HG03097 (cell line): ENCODE measurements around the gene CLHC1.
"Not testable (repeated sequence)": the region's sequence is repeated elsewhere in the genome, so short reads cannot be mapped to it uniquely, and the experiment has no call there.

Source experiments
- ATAC-seq: cut with Tn5 transposase; IDR thresholded peaks from one replicate; pipeline ENCODE4 v1.9.1; 2021; ENCODE audit not compliant: unreplicated experiment, low FRiP score

The CLHC1 gene

DNA sequence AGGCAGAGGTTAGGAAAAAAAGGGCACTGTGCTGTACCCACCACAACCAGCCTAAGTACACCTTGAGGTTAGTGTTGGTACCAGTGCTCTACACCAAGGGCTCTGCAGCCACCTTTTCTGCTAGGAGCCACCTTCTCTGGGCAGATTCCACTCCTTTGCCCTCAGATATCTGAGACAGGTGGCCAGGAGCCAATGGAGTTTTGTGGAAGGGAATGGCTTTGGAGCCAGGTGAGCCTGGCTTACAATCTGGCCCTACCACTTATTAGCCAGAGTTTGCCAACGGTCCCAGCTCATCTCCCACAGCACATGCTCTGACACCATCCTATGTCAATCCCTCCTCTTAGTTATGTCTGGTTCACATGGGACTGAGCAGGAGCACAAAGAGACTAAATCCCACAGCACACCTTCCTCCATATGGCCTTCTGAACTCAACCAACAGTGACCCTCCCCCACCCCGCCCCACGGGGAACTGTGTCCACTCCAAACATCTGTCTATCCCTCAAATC is 77.5 kb downstream of the CLHC1 start:
- no peak for ATAC-seq

DNA sequence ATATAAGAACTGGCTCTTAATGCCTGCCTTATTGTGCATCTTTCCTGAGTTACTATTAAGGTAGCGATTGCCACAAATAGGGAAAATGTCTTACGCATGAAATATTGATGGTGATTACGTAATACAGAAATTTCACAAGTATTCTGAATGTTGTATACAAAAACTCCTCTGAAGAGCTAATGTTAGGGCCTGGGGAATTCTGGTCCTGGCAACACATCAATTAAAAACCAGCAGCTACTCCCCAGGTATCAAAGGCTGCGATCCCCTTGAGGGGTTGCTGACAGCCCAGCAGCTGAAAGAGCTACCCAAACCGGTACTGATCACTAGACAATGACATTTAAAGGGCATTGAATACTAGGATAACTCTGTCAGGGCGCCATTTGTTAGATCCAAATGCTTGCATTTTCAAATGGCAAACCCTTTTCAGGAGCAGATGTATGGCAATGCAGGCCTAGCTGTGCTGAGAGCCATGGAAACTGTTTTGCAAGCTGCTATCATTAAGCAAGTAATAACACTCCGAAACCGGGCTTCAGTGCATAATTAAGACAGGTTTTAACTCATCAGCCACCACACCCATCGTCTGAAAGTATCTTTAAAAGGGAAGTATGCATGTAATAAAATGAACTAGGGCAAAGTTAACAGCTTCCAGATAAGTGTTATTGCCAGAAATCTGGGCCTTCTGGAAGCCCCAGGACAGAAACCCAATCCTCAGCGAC is 78.4 kb downstream of the CLHC1 start:
- no peak for ATAC-seq

DNA sequence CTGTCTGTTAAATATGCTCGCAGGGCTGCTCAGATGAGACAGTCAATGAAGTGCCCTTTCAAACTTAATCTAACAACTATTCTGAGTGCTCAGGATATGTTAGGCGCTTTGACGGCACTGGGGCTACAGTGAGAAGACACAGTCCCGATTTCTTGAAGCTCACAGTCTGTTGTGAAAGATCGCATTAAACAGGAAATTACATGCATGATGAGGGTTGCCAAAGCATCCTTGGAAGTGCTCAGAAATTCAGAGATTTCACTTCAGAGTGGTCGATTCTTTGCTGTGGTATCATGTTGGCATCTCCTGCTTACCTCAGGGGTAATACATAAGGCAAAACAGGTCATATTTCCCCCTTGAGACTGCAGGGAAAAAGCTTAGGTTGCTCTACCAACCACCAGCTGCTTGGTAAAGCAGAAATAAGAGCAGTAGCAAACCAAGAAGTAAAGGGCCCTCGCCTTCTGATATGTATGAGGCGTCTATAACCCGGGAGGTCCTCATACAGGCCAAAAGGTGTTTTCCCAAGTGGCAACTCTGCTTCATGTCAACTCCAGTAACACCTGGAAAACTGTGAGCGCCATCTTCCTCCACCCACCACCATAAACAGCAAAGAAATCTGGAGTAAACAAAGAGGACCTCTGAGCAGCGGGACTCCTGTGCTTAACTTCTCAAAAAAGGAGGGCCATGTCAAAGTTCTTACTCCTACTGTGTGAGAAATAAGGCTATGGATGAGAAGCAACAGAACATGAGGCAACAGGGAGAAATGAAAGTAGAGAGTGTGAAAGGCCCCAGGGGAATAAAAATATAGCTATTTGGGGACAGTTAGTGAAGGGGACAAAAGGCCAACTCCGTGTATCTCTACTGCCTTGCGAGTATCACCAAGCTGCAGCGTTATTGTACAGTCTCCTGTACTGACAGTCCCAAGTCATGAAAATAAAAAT is 79.3 kb downstream of the CLHC1 start:
- ATAC-seq = no peak

DNA sequence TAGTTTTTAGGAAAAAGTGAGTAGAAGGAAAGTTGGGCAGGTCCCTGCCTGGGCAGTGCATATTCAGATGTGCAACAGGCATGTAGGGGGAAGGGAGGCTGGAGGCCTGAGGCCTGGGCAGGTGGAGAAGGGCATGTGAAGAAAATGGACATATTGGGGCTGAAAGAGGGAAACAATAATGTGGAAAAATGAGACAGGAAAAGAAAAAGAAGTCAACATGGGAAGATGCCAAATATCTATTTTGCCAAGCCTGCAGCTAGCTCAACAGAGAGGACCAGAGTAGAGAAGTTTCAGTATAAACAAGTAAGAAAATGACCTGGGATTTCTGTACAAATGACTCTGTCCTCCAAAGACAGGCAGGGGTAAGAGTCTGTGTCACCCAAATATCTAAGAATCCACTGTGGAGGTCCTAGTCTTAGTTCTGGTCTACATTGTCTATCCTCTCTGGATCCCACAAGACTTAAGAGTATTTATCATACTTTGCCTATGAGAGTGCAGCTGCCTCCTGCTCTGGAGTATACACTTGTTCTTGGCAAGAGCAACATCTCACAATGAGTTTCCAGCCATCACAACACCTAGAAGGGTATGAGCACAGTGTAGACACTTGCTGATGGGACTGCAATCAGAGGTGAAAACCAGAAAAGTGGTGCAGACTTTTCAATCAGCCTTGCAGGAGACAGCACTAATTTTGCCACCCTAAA is 80.2 kb downstream of the CLHC1 start:
- ATAC-seq = no peak

DNA sequence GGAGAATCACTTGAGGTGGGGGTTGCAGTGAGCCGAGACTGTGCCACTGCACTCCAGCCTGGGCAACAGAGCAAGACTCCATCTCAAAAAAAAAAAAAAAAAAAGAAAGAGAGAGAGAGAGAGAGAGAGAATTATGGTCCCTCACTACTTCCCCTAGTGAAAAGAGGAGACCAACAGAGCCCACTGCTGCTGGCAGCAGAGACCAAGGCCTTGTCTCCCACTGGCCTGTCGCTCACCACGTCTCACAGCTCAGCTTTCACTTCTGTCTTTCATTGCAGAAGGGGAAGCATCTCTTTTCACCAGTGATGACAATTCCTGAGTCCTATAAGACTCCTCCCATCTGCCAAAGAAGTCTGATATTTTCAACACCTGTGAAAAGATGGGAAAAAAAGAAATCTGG is 81.3 kb downstream of the CLHC1 start:
- peak; percentile 61 for ATAC-seq

DNA sequence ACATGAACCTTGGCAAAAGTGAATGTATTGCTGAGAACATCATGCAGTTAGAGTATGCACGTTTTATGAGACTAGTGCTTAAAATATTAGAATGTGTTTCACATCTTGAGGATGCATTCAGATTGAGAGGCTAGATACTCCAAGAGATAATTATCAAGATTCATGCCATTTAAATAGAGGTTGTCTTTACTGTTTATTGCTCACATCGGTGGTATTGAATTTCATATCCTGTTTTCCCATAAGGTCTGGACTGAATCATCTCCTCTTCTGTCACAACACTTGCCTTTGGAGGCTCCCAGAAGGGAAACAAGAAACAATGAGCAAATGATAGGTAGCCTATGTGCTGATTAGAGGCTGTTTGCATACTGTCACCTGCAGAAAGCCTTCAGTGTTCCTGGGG is 83.8 kb downstream of the CLHC1 start:
- ATAC-seq = no peak

DNA sequence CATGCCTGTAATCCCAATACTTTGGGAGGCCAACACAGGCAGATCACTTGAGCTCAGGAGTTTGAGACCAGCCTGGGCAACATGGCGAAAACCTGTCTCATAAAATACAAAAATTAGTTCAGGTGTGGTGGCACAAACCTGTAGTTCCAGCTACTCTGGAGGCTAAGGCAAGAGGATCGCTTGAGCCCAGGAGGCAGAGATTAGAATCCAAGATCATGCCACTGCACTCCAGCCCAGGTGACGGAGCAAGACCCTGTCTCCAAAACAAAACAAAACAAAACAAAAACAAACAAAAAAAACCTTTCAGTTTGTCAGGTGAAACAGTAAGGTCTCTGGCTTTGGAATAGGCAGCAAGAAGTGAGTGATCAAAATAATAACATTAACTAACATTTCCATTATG is 84.6 kb downstream of the CLHC1 start:
- ATAC-seq = no peak

DNA sequence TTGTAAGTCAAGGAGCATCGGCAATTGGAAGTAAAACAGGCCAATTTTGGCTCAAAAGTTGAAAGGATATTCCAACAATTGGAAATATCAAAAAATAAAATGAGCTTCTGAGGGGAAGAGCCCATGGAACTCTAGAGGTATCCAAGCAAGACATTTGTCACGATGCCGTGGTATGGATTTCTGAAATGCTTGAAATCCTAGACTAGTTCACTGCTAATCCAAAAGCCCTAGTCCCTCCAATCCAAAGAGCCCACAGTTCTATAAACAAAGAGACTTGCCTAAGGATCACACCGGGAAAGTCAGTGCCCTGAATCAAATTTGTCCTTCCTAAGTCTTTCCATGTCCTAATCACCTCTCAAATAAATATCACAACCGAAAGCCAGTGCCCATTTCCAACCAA is 85.1 kb downstream of the CLHC1 start:
- ATAC-seq = no peak

DNA sequence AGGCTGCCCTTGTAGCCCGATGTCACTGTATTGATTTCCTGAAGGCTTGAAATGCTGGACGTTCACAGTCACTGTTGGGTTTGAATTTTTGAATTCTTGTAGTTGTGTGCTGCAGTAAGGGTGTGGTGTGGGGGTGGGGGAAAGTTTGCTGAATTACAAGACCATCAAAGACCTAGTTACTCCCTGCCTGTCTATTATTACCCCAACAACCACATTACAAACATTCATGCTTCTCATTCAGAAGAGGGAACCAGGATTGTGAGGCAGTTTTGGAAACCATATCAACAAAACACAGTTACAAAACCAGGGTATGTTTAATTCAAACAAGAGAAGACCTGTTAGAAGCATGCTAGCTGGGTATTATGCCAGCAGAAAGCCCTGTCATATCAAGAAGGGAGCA is 85.8 kb downstream of the CLHC1 start:
- ATAC-seq = no peak

DNA sequence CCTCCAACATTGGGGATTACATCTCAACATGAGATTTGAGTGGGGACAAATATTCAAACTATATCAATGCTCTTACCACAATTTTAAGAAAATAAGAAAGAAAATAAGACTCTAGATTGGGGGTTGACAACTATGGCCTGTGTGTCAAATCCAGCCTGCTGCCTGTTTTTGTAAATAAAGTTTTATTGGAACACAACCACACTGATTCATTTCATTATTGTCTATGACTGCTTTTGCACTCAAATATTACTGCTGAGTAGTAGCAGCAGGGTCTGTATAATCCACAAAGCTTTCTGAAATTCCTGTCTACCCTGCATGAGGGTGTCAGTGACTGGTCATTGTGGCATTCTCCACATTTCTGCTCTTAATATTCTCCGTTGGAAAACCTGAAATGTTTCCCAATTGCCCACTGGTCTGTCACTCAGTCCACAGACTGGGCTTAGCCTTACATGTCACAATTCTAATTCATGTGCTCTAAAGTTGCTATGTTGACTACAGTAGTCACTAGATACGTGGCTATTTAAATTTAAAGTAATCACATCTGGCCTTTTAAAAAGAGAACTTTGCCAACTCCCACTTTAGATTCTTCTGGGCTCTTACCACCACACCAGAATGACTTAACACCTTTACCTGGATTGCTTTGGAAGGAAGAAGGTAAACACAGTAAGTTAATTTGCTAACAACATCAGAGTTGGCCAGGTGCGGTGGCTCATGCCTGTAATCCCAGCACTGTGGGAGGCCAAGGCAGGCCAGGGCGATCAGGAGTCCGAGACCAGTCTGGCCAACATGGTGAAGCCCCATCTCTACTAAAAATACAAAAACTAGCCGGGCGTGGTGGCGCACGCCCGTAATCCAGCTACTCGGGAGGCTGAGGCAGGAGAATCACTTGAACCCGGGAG is 86.9 kb downstream of the CLHC1 start:
- no peak for ATAC-seq

DNA sequence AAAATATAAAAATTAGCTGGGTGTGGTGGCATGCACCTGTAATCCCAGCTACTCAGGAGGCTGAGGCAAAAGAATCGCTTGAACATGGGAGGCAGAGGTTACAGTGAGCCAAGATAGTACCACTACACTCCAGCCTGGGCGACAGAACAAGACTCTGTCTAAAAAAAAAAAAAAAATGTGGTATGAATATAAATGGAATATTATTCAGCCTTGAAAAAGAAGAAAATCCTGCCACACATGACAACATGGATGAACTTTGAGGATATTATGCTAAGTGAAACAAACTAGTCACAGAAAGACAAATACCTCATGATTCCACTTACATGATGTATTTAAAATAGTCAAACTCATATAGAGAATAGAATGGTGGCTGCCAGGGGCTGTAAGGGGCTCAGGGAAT is 88.4 kb downstream of the CLHC1 start:
- not testable (repeated sequence) for ATAC-seq

DNA sequence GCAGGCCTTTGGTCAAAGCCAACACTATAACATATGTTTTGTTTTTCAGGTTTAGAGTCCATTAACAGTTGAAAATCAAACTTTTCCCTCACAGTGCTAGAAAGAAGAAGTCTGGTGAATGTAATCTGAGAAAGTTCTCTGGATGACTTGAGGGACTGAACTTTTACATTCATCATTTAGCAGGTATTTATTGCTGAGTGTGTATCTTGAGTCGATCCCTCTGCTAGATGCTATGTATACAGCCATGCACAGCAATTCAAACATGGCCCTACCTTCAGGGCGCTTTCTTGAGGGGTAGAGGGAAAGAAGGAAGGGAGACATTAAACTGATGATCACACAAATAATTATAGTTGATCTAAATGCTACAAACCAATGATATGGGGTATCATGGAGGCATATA is 89.6 kb downstream of the CLHC1 start:
- no peak for ATAC-seq

DNA sequence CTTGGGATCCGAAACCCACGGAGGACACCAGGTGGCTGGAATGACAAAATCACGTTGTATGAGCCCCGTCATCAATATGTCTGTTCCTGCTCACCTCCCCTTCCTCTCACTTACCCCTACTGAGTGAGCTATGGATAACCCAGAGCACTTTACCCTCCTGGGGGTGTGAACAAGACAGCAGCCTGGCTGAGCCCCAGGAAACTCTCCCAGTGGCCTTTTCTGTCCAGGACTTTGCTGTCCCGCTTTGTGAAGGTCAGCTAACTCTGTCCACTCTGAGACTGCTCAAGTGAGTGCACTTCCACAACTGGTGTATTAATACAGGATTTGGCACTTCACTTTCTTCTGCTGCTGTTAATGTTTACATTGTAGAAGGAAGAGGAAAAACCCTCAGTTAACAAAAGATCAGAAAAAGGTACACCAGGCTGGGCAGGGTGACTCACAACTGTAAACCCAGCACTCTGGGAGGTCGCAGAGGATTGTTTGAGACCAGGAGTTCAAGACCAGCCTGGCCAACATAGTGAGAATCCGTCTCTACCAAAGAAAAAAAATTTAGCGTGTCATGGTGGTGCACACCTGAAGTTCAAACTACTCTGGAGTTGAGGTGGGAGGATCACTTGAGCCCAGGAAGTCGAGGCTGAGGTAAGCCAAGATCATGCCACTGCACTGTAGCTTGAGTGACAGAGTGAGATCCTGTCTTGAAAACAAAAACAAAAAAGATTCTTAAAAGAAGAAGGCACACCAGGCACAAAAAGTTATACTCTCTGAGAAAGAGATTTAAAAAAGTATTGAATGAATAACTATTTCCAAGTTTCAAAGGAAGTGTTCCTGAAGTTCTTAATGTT is 90.3 kb downstream of the CLHC1 start:
- no peak for ATAC-seq

DNA sequence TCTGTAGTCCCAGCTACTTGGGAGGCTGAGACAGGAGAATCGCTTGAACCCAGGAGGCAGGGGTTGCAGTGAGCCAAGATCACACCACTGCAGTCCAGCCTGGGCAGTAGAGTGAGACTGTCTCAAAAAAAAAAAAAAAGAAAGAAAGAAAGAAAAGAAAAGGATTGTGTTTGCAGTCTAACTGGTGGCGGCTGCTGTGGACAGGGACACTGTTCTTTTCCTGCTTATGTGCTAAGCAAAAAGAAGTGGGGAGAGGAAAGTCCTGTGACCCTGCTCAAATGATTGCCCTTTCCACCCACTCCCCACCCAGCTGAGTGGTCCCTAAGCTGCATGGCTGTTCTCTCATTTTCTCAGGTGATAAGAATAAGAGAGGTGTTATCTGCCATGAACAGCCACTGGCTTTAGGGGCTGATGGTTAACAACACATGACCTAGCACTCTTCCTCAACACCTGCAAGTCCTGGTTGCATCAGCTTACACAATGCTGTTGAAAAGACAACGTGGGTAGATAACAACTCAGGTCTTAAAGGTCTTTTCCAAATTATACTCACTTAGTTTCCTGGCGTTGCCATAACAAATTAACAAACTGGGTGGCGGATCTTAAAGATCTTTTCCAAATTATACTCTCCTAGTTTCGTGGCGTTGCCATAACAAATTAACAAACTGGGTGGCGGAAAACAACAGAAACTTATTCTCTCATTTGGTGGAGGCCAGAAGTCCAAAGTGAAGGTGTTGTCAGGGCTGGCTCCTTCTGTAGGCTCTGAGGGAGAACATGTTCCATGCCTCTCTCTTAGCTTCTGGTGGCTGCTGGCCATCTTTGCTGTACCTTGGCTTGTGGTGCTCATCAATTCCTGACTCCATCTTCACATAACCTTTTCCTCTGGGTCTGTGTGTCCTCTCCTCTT is 91.5 kb downstream of the CLHC1 start:
- no peak for ATAC-seq

DNA sequence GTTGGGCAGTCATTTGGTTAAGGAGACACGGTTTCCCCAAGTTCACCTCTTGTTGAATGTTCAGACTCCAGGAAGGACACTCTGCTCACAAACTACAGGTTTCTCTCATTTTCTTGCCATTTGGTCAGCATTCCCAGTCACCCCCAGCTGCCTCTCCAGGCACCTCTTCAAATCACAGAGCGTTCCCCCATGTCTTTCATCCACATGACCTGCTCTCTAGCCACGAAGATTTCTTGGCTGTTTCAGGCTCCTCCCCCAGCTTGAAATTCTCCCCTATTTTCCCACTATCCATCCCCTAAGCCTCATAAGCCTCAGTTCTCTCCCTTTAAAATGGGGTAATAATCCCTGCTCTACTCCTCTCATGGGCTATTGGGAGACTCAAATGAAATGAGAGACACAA is 92.8 kb downstream of the CLHC1 start:
- ATAC-seq = no peak

DNA sequence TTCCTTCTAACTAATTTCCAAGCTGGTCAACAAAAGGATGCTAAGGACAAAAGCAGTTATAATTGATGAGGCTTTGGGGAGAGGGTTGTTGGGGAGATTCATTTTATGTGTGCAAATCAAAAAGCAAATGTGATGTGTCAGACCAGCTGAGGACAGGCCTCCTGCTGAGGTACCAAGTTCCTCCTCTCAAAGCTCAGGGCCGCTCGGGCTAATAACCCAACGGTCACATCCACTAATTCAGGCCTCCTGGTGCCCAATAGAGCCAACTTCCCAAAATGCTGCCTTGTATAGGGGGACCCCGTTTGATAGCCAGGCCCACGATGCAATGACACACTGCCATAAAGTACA is 93.2 kb downstream of the CLHC1 start:
- no peak for ATAC-seq

DNA sequence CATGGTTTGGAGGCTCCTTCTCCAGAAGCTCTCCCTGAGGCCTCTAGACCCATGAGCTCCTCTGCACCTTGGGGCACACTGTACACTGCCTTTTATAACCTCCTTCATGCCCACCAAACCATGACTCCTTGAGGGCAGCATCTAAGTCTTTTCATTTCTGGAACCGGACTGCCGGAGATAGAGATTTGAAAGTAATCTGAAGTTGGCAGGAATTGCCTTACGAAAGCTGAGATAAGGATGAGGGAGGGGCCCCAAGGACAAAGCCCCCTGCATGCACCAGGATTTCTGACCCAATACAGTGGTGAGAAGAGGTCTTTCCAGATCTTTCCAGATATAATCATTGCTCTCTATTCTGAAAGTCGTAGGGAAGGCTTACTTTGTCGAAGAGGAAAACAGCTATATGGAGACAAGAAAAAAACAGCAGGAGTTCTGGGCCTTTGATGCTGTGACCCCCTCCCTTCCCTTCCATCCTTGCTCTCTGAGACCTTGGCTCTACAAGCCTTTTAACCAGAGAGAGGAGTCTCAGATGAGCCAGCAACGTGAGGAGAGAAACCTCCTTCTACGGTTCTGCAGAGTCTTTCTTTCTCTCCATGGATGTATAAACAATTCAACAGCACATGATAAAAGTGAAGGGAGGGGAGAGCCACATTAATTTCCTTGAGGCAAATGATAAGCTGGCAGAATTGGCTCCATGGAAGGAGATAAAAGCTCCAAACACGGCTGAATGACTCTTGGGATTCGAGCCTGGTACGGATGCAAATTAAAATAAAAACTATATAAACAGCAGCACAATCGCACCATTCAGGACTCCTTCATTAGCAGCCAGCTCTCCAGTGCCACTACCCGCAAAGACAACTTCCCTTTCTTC is 93.8 kb downstream of the CLHC1 start:
- ATAC-seq = no peak
